Gastroesophageal sphincter (tissue), 3 donors: ENCODE measurements around the gene KNDC1.

ENCODE experiments used
- CTCF ChIP-seq, 4 experiments: fragments of 200-600 bp in 2 of 4; fragments of 450-650 bp in 2 of 4; sonication (generic) in 1 of 4; IDR thresholded peaks; one replicate each; pipeline ENCODE4 v1.5.1; 2017 to 2019; ENCODE audit warnings: antibody characterized with exemption in 4 of 4, mild to moderate bottlenecking in 2 of 4, moderate library complexity in 2 of 4
- EP300 ChIP-seq: sonication (generic); formaldehyde crosslinking; IDR thresholded peaks from one replicate; pipeline ENCODE4 v1.6.1; 2017; ENCODE audit warnings: antibody characterized with exemption, mild to moderate bottlenecking
- POLR2A ChIP-seq, 2 donors: fragments of 450-650 bp; IDR thresholded peaks; one replicate each; pipeline ENCODE4 v1.6.1; 2017; ENCODE audit warnings: antibody characterized with exemption in 2 of 2, mild to moderate bottlenecking in 2 of 2, moderate library complexity in 1 of 2
- POLR2AphosphoS5 ChIP-seq: sonication (generic); formaldehyde crosslinking; IDR thresholded peaks from one replicate; pipeline ENCODE4 v1.6.1; 2017; ENCODE audit warnings: antibody characterized with exemption

- TF ChIP-seq POLR2A (IDR thresholded peaks at IDR 0.05) = no peak
- no peak for TF ChIP-seq CTCF (IDR thresholded peaks at IDR 0.05)
- TF ChIP-seq POLR2AphosphoS5 = no peak
- TF ChIP-seq EP300 = no peak
Observed at GRCh38 chr10:133156674-133157579, 3.1 kb upstream of the KNDC1 start.
